Measurements from ENCODE around the gene DCBLD1.
A peak's percentile ranks its signal among the peaks of the same experiment; 100 is the strongest.

The DCBLD1 gene

GRCh38 chr6:117531346-117531745 is 48.9 kb downstream of the DCBLD1 start:
- DNase-seq (ENCODE audit: low read depth in 2 of 2), result no peak

- DNase-seq (ENCODE audit: low read depth in 2 of 2), result no peak
Observed at GRCh38 chr6:117531809-117532725, 49.6 kb downstream of the DCBLD1 start.

- no peak for DNase-seq (ENCODE audit: low read depth in 2 of 2)
Observed at GRCh38 chr6:117533775-117534174, 51.3 kb downstream of the DCBLD1 start.

GRCh38 chr6:117534974-117535373 is 52.5 kb downstream of the DCBLD1 start:
- no peak for DNase-seq (ENCODE audit: low read depth in 2 of 2)

- DNase-seq (ENCODE audit: low read depth in 2 of 2), result peak; percentile 30 to 34
Observed at GRCh38 chr6:117536317-117536716, 53.8 kb downstream of the DCBLD1 start.

GRCh38 chr6:117538615-117539014 is 56.1 kb downstream of the DCBLD1 start:
- DNase-seq (ENCODE audit: low read depth in 2 of 2), result no peak

GRCh38 chr6:117540670-117541069 is 58.2 kb downstream of the DCBLD1 start:
- no peak for DNase-seq (ENCODE audit: low read depth in 2 of 2)

- no peak for DNase-seq (ENCODE audit: low read depth in 2 of 2)
Observed at GRCh38 chr6:117542493-117542892, 60.0 kb downstream of the DCBLD1 start.

- DNase-seq (ENCODE audit: low read depth in 2 of 2), result no peak
Observed at GRCh38 chr6:117544716-117545115, 62.2 kb downstream of the DCBLD1 start.

- DNase-seq (ENCODE audit: low read depth in 2 of 2), result no peak
Observed at GRCh38 chr6:117545161-117545595, 62.7 kb downstream of the DCBLD1 start.

- DNase-seq (ENCODE audit: low read depth in 2 of 2), result no peak
Observed at GRCh38 chr6:117546674-117547073, 64.2 kb downstream of the DCBLD1 start.

- no peak for DNase-seq (ENCODE audit: low read depth in 2 of 2)
Observed at GRCh38 chr6:117547688-117548621, 65.5 kb downstream of the DCBLD1 start.

- peak in 1 of 2 experiments; percentile 30 for DNase-seq (ENCODE audit: low read depth in 2 of 2)
Observed at GRCh38 chr6:117548797-117549301, 66.4 kb downstream of the DCBLD1 start.

- DNase-seq (ENCODE audit: low read depth in 2 of 2), result no peak
Observed at GRCh38 chr6:117549611-117550010, 67.1 kb downstream of the DCBLD1 start.

- no peak for DNase-seq (ENCODE audit: low read depth in 2 of 2)
Observed at GRCh38 chr6:117550078-117550600, 67.7 kb downstream of the DCBLD1 start.

- DNase-seq (ENCODE audit: low read depth in 2 of 2), result no peak
Observed at GRCh38 chr6:117550618-117551242, 68.3 kb downstream of the DCBLD1 start.

GRCh38 chr6:117552618-117553017 is 70.1 kb downstream of the DCBLD1 start:
- no peak for DNase-seq (ENCODE audit: low read depth in 2 of 2)

- no peak for DNase-seq (ENCODE audit: low read depth in 2 of 2)
Observed at GRCh38 chr6:117553142-117553541, 70.7 kb downstream of the DCBLD1 start.

- DNase-seq (ENCODE audit: low read depth in 2 of 2), result no peak
Observed at GRCh38 chr6:117555262-117555849, 72.9 kb downstream of the DCBLD1 start.

- DNase-seq (ENCODE audit: low read depth in 2 of 2), result no peak
Observed at GRCh38 chr6:117555882-117556498, 73.5 kb downstream of the DCBLD1 start.

- no peak for DNase-seq (ENCODE audit: low read depth in 2 of 2)
Observed at GRCh38 chr6:117557951-117558350, 75.5 kb downstream of the DCBLD1 start.

All from fibroblast of skin of left quadriceps (primary cell).